ENCODE measurements around the gene C2orf68. TPM values are rescaled to one million over a fixed set of nuclear protein-coding genes. Genes with fewer than 3 reads are reported as not detected.

Gene C2orf68
- total and polyA plus RNA-seq, 2 of the 13 experiments (the other 11 are each of a cell fraction or from before 2014, with no cell fraction given): 47.1 to 77.4 TPM

GRCh38 chr2:85584857-85585780 is 26.7 kb downstream of the C2orf68 start (continued):
- TF ChIP-seq KAT2B (IDR thresholded peaks at IDR 0.05; ENCODE audit: borderline replicate concordance, low read depth, low read length) (no peak), SMAD3 (CRISPR knock-in tag; IDR thresholded peaks at IDR 0.05) (peak; percentile 61; the same call in 1 of the 2 replicates), ZNF670 (CRISPR knock-in tag; IDR thresholded peaks at IDR 0.05; ENCODE audit: borderline replicate concordance) (peak; percentile 93; the same call in 1 of the 2 replicates), MEIS1 (CRISPR knock-in tag; IDR thresholded peaks at IDR 0.05; ENCODE audit: borderline replicate concordance) (0 out of 2 replicates have a peak, but pooled peaks have one; percentile 20), ZNF557 (CRISPR knock-in tag; IDR thresholded peaks at IDR 0.05) (no peak), ZNF12 (CRISPR knock-in tag; IDR thresholded peaks at IDR 0.05) (peak; percentile 76), ZNF20 (CRISPR knock-in tag; IDR thresholded peaks at IDR 0.05) (no peak), ZBTB8A (CRISPR knock-in tag; IDR thresholded peaks at IDR 0.05; ENCODE audit: borderline replicate concordance, low read depth) (0 out of 2 replicates have a peak, but pooled peaks have one; percentile 63), ZNF781 (CRISPR knock-in tag; IDR thresholded peaks at IDR 0.05; ENCODE audit: borderline replicate concordance, not compliant biosample characterization) (peak; percentile 95), ZFP36L1 (CRISPR knock-in tag; IDR thresholded peaks at IDR 0.05) (no peak), NFAT5 (CRISPR knock-in tag; IDR thresholded peaks at IDR 0.05) (peak; percentile 0; the same call in 1 of the 2 replicates), ZEB1 (IDR thresholded peaks at IDR 0.05; ENCODE audit: insufficient replicate concordance, low read depth) (peak; percentile 42), PCBP2 (optimal IDR thresholded peaks at IDR 0.05; ENCODE audit: low read depth, low read length, poor library complexity, severe bottlenecking) (peak; percentile 27), ZNF543 (CRISPR knock-in tag; IDR thresholded peaks at IDR 0.05) (peak; percentile 64), RCOR2 (CRISPR knock-in tag; IDR thresholded peaks at IDR 0.05) (peak; percentile 64), ZNF629 (CRISPR knock-in tag; conservative IDR thresholded peaks at IDR 0.05) (no peak; the same call in 1 of the 2 replicates)
- TF ChIP-seq, protein P1, sequence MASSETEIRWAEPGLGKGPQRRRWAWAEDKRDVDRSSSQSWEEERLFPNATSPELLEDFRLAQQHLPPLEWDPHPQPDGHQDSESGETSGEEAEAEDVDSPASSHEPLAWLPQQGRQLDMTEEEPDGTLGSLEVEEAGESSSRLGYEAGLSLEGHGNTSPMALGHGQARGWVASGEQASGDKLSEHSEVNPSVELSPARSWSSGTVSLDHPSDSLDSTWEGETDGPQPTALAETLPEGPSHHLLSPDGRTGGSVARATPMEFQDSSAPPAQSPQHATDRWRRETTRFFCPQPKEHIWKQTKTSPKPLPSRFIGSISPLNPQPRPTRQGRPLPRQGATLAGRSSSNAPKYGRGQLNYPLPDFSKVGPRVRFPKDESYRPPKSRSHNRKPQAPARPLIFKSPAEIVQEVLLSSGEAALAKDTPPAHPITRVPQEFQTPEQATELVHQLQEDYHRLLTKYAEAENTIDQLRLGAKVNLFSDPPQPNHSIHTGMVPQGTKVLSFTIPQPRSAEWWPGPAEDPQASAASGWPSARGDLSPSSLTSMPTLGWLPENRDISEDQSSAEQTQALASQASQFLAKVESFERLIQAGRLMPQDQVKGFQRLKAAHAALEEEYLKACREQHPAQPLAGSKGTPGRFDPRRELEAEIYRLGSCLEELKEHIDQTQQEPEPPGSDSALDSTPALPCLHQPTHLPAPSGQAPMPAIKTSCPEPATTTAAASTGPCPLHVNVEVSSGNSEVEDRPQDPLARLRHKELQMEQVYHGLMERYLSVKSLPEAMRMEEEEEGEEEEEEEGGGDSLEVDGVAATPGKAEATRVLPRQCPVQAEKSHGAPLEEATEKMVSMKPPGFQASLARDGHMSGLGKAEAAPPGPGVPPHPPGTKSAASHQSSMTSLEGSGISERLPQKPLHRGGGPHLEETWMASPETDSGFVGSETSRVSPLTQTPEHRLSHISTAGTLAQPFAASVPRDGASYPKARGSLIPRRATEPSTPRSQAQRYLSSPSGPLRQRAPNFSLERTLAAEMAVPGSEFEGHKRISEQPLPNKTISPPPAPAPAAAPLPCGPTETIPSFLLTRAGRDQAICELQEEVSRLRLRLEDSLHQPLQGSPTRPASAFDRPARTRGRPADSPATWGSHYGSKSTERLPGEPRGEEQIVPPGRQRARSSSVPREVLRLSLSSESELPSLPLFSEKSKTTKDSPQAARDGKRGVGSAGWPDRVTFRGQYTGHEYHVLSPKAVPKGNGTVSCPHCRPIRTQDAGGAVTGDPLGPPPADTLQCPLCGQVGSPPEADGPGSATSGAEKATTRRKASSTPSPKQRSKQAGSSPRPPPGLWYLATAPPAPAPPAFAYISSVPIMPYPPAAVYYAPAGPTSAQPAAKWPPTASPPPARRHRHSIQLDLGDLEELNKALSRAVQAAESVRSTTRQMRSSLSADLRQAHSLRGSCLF (CRISPR knock-in tag; IDR thresholded peaks at IDR 0.05; ENCODE audit: borderline replicate concordance): no peak
